Fibroblast of mammary gland (primary cell): Measurements from ENCODE around the gene DOK7.

ENCODE experiments used
- DNase-seq: peaks from one replicate; pipeline ENCODE4 v3.0.0-alpha.2; 2010; ENCODE audit warnings: low read depth
- H3K4me3 ChIP-seq: 2 replicates; pipeline ENCODE4 v1.5.1; 2011; ENCODE audit warnings: low read depth, mild to moderate bottlenecking, low read length, moderate library complexity; ENCODE audit not compliant: control insufficient read depth
- CTCF ChIP-seq: conservative IDR thresholded peaks from 2 replicates; pipeline ENCODE4 v1.5.1; 2011; ENCODE audit warnings: low read depth, low read length, inconsistent platforms; ENCODE audit not compliant: control insufficient read depth, insufficient read depth

DOK7 gene

GRCh38 chr4:3483471-3483921 lies 20.4 kb downstream of the DOK7 start:
- H3K4me3 ChIP-seq = no peak overlapping the region
- DNase-seq = no peak
- TF ChIP-seq CTCF = no peak

GRCh38 chr4:3484057-3484973 lies 21.2 kb downstream of the DOK7 start:
- DNase-seq = no peak
- no peak overlapping the region for H3K4me3 ChIP-seq
- no peak for TF ChIP-seq CTCF

GRCh38 chr4:3485011-3485791 lies 22.1 kb downstream of the DOK7 start:
- H3K4me3 ChIP-seq = no peak overlapping the region
- TF ChIP-seq CTCF = no peak
- DNase-seq = no peak

- H3K4me3 ChIP-seq = no peak overlapping the region
- DNase-seq = no peak
- TF ChIP-seq CTCF = no peak
Observed at GRCh38 chr4:3485886-3486540, 22.9 kb downstream of the DOK7 start.

GRCh38 chr4:3486541-3487540 lies 23.7 kb downstream of the DOK7 start:
- DNase-seq = no peak
- TF ChIP-seq CTCF = no peak
- H3K4me3 ChIP-seq = no peak overlapping the region
